Measurements from ENCODE around the gene LCLAT1.

- TF ChIP-seq CTCF (conservative IDR thresholded peaks at IDR 0.05; ENCODE audit: low read length) (no peak), EZH2phosphoT487 (IDR thresholded peaks at IDR 0.05; ENCODE audit: borderline replicate concordance, low read depth, low read length) (no peak)
These were observed 46.4 kb downstream of the LCLAT1 start for GRCh38 chr2:30493440-30493839.

Measured in OCI-LY7 (cell line).